Measurements from ENCODE around the gene SMARCA2. TPM values are rescaled to one million over a fixed set of nuclear protein-coding genes. Genes with fewer than 3 reads are reported as not detected.

SMARCA2 gene
- total and polyA plus RNA-seq, 2 donors (not counting 1 experiment from before 2014, with no cell fraction given) = 75.3 to 250 TPM

GRCh38 chr9:2178034-2178734 is 163.0 kb downstream of the SMARCA2 start:
- Mint-ChIP-seq H3K4me1 (no peaks in the 10 kb centered on the region), H3K4me3 (no peak overlapping the region), H3K9me3 (ENCODE audit: insufficient read depth) (no peaks in the 10 kb centered on the region), H3K27ac (no peak overlapping the region), H3K27me3 (no peaks in the 10 kb centered on the region)
- Histone ChIP-seq H2AFZ (ENCODE audit: insufficient read depth, low read depth, low read length, poor library complexity, severe bottlenecking) (no peak overlapping the region), H3K4me3 (ENCODE audit: control extremely low read depth in 1 of 5, extremely low read depth in 1 of 5, insufficient read depth in 1 of 5, low read depth in 2 of 5, low read length in 4 of 5) (no peak overlapping the region), H3K9me3 (ENCODE audit: control extremely low read depth in 1 of 3, control insufficient read depth in 2 of 3, insufficient read depth in 1 of 3, low read length in 2 of 3) (no peaks in the 10 kb centered on the region), H3K79me2 (ENCODE audit: control insufficient read depth, insufficient read depth, low read length) (no peaks in the 10 kb centered on the region), H3K27ac (ENCODE audit: low read length in 2 of 2) (no peak overlapping the region), H3K9ac (ENCODE audit: low read length) (no peak overlapping the region), H3K4me2 (replicated peaks; ENCODE audit: low read depth, low read length, poor library complexity, severe bottlenecking) (no peak overlapping the region), H3K4me1 (ENCODE audit: control insufficient read depth in 2 of 2, insufficient read depth in 2 of 2, low read length in 2 of 2) (no peaks in the 10 kb centered on the region), H3K36me3 (replicated peaks in 1 of 2; ENCODE audit: control extremely low read depth in 1 of 2, control insufficient read depth in 1 of 2, extremely low read depth in 1 of 2, insufficient read depth in 2 of 2, low read length in 1 of 2) (peaks cover 0 to 9% of the 10 kb centered on the region in 2 experiments), H3K27me3 (replicated peaks in 1 of 4; ENCODE audit: control extremely low read depth in 1 of 4, control insufficient read depth in 3 of 4, insufficient read depth in 4 of 4, low read length in 3 of 4) (no peaks in the 10 kb centered on the region), H4K20me1 (ENCODE audit: control insufficient read depth, insufficient read depth, low read length, poor library complexity, severe bottlenecking) (peaks cover 24% of the 10 kb centered on the region)
- no peak for ATAC-seq (ENCODE audit: low read depth)
- ChIA-PET POLR2A (no interaction called here), CTCF (interaction anchor here (0.6 to 1.4 kb wide), 2 partner anchors 43 to 46 kb away, joined by 3 to 8 read pairs; no protein-coding TSS in a partner anchor)
- TF ChIP-seq CTCF (IDR thresholded peaks at IDR 0.05) (no peak), EZH2 (IDR thresholded peaks at IDR 0.05; ENCODE audit: borderline replicate concordance, insufficient read depth, low read depth, low read length, poor library complexity, severe bottlenecking) (no peak)
- WGBS (ENCODE audit: insufficient coverage) = 90% methylated on average over 5 of the region's 9 CpGs
- DNase-seq = no peak
- intact Hi-C loops (cut with micrococcal nuclease) = no loop called here

GRCh38 chr9:2179567-2179966 is 164.4 kb downstream of the SMARCA2 start:
- TF ChIP-seq EZH2 (IDR thresholded peaks at IDR 0.05; ENCODE audit: borderline replicate concordance, insufficient read depth, low read depth, low read length, poor library complexity, severe bottlenecking) (no peak), CTCF (IDR thresholded peaks at IDR 0.05) (no peak)
- Histone ChIP-seq H3K4me2 (replicated peaks; ENCODE audit: low read depth, low read length, poor library complexity, severe bottlenecking) (no peak overlapping the region), H3K9ac (ENCODE audit: low read length) (no peak overlapping the region), H3K27me3 (replicated peaks in 1 of 4; ENCODE audit: control extremely low read depth in 1 of 4, control insufficient read depth in 3 of 4, insufficient read depth in 4 of 4, low read length in 3 of 4) (no peaks in the 10 kb centered on the region), H3K36me3 (replicated peaks in 1 of 2; ENCODE audit: control extremely low read depth in 1 of 2, control insufficient read depth in 1 of 2, extremely low read depth in 1 of 2, insufficient read depth in 2 of 2, low read length in 1 of 2) (peaks cover 0 to 21% of the 10 kb centered on the region in 2 experiments), H3K27ac (ENCODE audit: low read length in 2 of 2) (no peak overlapping the region), H3K4me1 (ENCODE audit: control insufficient read depth in 2 of 2, insufficient read depth in 2 of 2, low read length in 2 of 2) (no peaks in the 10 kb centered on the region), H3K79me2 (ENCODE audit: control insufficient read depth, insufficient read depth, low read length) (no peaks in the 10 kb centered on the region), H4K20me1 (ENCODE audit: control insufficient read depth, insufficient read depth, low read length, poor library complexity, severe bottlenecking) (peaks cover 12% of the 10 kb centered on the region), H2AFZ (ENCODE audit: insufficient read depth, low read depth, low read length, poor library complexity, severe bottlenecking) (no peak overlapping the region), H3K9me3 (ENCODE audit: control extremely low read depth in 1 of 3, control insufficient read depth in 2 of 3, insufficient read depth in 1 of 3, low read length in 2 of 3) (no peaks in the 10 kb centered on the region), H3K4me3 (ENCODE audit: control extremely low read depth in 1 of 5, extremely low read depth in 1 of 5, insufficient read depth in 1 of 5, low read depth in 2 of 5, low read length in 4 of 5) (no peak overlapping the region)
- POLR2A ChIA-PET = no interaction called here
- DNase-seq = no peak
- Mint-ChIP-seq H3K4me1 (no peaks in the 10 kb centered on the region), H3K27me3 (no peaks in the 10 kb centered on the region), H3K4me3 (no peak overlapping the region), H3K9me3 (ENCODE audit: insufficient read depth) (no peaks in the 10 kb centered on the region), H3K27ac (no peak overlapping the region)
- no peak for ATAC-seq (ENCODE audit: low read depth)
- intact Hi-C loops (cut with micrococcal nuclease) = no loop called here
- WGBS (ENCODE audit: insufficient coverage) = no CpG with 5 or more reads among the region's 3 CpGs
- CTCF ChIA-PET = interaction anchor here (1.4 kb wide), 1 partner anchor 47 kb away, joined by 8 read pairs; no protein-coding TSS in a partner anchor
